Subcutaneous abdominal adipose tissue (tissue), 5 donors: ENCODE measurements around the gene SELENOI.
"Not testable (repeated sequence)": the region's sequence is repeated elsewhere in the genome, so short reads cannot be mapped to it uniquely, and the experiment has no call there.

Source experiments
- H3K27ac ChIP-seq: one replicate; pipeline ENCODE4 v1.7.0; 2013; ENCODE audit warnings: low read depth, mild to moderate bottlenecking, inconsistent platforms, low read length, moderate library complexity
- H3K27me3 ChIP-seq, 5 donors: one replicate each; pipeline ENCODE4 v1.7.0; 2013; ENCODE audit warnings: low read length in 5 of 5, inconsistent platforms in 1 of 5; ENCODE audit not compliant: control insufficient read depth in 5 of 5, insufficient read depth in 4 of 5
- H3K36me3 ChIP-seq, 5 donors: one replicate each; pipeline ENCODE4 v1.7.0; 2013; ENCODE audit warnings: low read length in 5 of 5; ENCODE audit not compliant: control insufficient read depth in 5 of 5, insufficient read depth in 5 of 5
- H3K4me1 ChIP-seq, 5 donors: one replicate each; pipeline ENCODE4 v1.7.0; 2013; ENCODE audit warnings: low read length in 5 of 5, mild to moderate bottlenecking in 3 of 5, moderate library complexity in 1 of 5; ENCODE audit not compliant: control insufficient read depth in 5 of 5, insufficient read depth in 5 of 5
- H3K4me3 ChIP-seq, 5 donors: one replicate each; pipeline ENCODE4 v1.7.0; 2013; ENCODE audit warnings: low read length in 5 of 5, low read depth in 1 of 5
- H3K9ac ChIP-seq, 5 donors: one replicate each; pipeline ENCODE4 v1.7.0; 2013; ENCODE audit warnings: low read length in 5 of 5, mild to moderate bottlenecking in 4 of 5, moderate library complexity in 3 of 5
- H3K9me3 ChIP-seq, 5 donors: one replicate each; pipeline ENCODE4 v1.7.0; 2013; ENCODE audit warnings: low read length in 5 of 5; ENCODE audit not compliant: control insufficient read depth in 5 of 5
- donor health status: healthy.
- donor health status: healthy.
- donor health status: healthy.
- donor health status: healthy.
- donor health status: healthy.

SELENOI gene

DNA sequence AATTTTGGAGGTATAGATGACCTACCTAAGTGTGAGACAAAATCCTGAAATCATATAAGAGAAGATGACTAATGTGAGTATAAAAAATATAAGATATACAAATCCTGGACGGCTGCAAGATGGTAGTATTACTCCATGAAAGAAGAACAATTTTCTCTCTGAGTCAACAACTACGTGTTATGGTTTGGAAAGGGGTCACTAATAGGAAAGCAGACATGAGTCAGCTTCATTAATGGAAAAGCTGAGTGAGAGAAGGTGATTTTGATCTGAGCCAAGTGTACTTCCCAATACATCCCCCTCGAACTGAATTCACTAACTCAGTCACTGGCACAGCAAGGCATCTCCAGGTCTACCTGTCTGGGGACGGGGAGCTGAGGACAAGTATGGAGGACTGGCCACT lies 20.1 kb upstream of the SELENOI start:
- H3K36me3 ChIP-seq: no peaks in the 10 kb centered on the region
- H3K4me1 ChIP-seq: peaks cover 0 to 5% (median 0%) of the 10 kb centered on the region in 5 donors
- no peak overlapping the region for H3K27ac ChIP-seq
- H3K27me3 ChIP-seq: no peaks in the 10 kb centered on the region
- H3K4me3 ChIP-seq: no peak overlapping the region
- no peak overlapping the region for H3K9ac ChIP-seq
- no peaks in the 10 kb centered on the region for H3K9me3 ChIP-seq

DNA sequence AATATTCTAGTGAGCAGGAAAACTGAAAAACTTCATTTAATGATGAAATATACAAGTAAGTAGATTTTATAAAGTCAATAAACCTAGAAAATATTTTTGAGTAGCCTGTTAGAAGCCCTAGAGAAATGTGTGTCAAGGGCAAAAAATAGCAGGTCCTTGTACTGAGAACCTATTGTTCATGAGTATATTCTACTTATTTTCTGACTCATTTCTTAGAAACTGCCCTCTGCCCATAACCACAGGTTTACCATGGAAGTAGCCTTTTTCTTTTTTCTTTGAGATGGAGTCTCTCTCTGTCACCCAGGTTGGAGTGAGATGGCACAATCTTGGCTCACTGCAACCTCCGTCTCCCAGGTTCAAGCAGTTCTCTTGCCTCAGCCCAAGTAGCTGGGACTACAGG lies 19.4 kb upstream of the SELENOI start:
- peaks cover 0 to 5% (median 0%) of the 10 kb centered on the region in 5 donors for H3K4me1 ChIP-seq
- no peak overlapping the region for H3K4me3 ChIP-seq
- H3K27ac ChIP-seq: no peak overlapping the region
- H3K36me3 ChIP-seq: no peaks in the 10 kb centered on the region
- no peaks in the 10 kb centered on the region for H3K9me3 ChIP-seq
- no peaks in the 10 kb centered on the region for H3K27me3 ChIP-seq
- H3K9ac ChIP-seq: no peak overlapping the region

DNA sequence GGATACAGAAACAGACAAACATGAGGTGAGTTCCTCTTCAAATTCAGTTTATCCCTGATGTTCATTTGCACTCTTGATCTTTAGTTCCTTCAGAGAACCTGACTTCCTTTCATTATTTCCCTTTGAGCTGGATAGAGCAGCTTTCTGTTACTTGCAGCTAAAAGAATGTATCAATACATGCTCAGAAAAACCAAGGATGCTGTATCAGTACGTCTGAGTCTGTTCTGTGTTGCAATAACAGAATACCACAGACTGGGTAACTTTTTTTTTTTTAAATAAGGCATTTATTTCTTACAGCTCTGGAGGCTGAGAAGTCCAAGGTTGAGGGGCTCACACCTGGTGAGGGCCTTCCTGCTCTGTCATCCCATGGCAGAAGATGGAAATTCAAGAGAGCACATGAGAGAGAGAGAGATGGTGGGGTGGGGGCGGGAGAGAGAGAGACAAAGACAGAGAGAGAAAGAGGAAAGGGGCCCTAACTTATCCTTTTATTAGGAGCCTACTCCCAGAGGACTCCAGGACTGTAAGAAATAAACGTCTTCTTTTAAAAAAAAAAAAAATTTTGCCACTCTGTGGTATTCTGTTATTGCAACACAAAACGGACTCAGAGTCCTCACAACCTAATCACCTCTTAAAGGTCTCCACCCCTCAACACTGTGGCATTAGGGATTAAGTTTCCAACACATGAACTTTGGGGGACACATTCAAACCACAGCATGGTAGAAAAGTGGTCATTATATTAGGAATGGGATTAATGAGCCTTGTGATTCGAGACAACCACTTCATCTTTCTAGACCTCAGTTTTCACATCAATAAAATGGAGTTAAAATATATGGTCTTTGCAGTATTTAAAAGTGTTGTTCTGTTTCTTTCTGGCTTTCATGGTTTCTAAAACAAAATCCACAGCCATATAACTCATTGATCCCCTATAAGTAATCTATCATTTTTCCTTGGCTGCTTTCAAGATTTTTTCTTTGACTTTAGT lies 18.4 kb upstream of the SELENOI start:
- Histone ChIP-seq H3K4me3 (no peak overlapping the region), H3K9ac (no peak overlapping the region), H3K36me3 (no peaks in the 10 kb centered on the region), H3K27me3 (no peaks in the 10 kb centered on the region), H3K4me1 (peaks cover 0 to 5% (median 0%) of the 10 kb centered on the region in 5 donors), H3K27ac (no peak overlapping the region), H3K9me3 (no peaks in the 10 kb centered on the region)

DNA sequence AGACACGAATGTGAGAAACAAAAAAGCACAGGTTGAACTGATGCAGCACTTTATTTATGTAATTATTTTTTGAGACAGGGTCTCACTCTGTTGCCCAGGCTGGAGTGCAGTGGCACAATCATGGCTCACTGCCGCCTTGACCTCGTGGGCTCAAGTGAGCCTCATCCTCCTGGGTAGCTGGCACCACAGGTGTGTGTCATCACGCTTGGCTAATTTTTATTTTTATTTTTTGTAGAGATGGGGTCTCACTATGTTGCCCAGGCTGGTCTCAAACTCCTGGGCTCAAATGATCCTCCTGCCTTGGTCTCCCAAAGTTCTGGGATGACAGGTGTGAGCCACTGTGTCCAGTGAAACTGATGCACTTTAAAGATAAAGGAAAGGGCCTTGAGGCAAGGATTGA lies 16.9 kb upstream of the SELENOI start:
- H3K4me3 ChIP-seq, H3K27ac ChIP-seq, H3K27me3 ChIP-seq, H3K9ac ChIP-seq, H3K9me3 ChIP-seq, H3K4me1 ChIP-seq, H3K36me3 ChIP-seq: not testable (repeated sequence)

GRCh38 chr2:26330114-26330549 lies 15.8 kb upstream of the SELENOI start:
- Histone ChIP-seq H3K4me1 (peaks cover 0 to 5% (median 0%) of the 10 kb centered on the region in 5 donors), H3K27me3 (no peaks in the 10 kb centered on the region), H3K9ac (no peak overlapping the region), H3K4me3 (no peak overlapping the region), H3K27ac (no peak overlapping the region), H3K36me3 (no peaks in the 10 kb centered on the region), H3K9me3 (no peaks in the 10 kb centered on the region)

GRCh38 chr2:26330604-26331003 lies 15.3 kb upstream of the SELENOI start:
- H3K27ac ChIP-seq: no peak overlapping the region
- H3K27me3 ChIP-seq: no peaks in the 10 kb centered on the region
- no peaks in the 10 kb centered on the region for H3K36me3 ChIP-seq
- peaks cover 0 to 5% (median 0%) of the 10 kb centered on the region in 5 donors for H3K4me1 ChIP-seq
- H3K9ac ChIP-seq: no peak overlapping the region
- H3K9me3 ChIP-seq: no peaks in the 10 kb centered on the region
- no peak overlapping the region for H3K4me3 ChIP-seq

GRCh38 chr2:26331321-26331720 lies 14.6 kb upstream of the SELENOI start:
- not testable (repeated sequence) for H3K9ac ChIP-seq, H3K36me3 ChIP-seq, H3K27ac ChIP-seq, H3K4me3 ChIP-seq, H3K27me3 ChIP-seq, H3K4me1 ChIP-seq, H3K9me3 ChIP-seq

GRCh38 chr2:26333293-26333692 lies 12.7 kb upstream of the SELENOI start:
- no peaks in the 10 kb centered on the region for H3K9me3 ChIP-seq
- H3K27me3 ChIP-seq: no peaks in the 10 kb centered on the region
- no peaks in the 10 kb centered on the region for H3K36me3 ChIP-seq
- no peak overlapping the region for H3K27ac ChIP-seq
- H3K4me1 ChIP-seq: peaks cover 0 to 5% (median 0%) of the 10 kb centered on the region in 5 donors
- no peak overlapping the region for H3K4me3 ChIP-seq
- no peak overlapping the region for H3K9ac ChIP-seq

DNA sequence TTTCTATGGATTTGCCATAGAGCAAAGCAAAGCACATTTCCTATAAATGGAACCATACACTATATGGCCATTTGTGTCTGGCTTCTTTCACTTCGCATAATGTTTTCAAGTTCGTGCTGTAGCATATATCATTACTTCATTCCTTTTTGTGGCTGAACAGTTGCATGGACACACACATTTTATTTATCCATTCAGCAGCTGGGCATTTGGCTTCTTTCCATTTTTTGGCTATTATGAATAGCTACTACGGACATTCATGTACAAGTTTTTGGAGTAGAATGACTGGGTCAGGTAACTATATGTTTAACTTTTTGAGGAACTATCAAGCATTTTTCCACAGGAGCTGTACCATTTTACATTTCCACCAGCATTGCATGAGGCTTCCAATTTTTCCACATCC lies 10.7 kb upstream of the SELENOI start:
- no peak overlapping the region for H3K9ac ChIP-seq
- no peaks in the 10 kb centered on the region for H3K36me3 ChIP-seq
- H3K4me1 ChIP-seq: peaks cover 0 to 3% (median 0%) of the 10 kb centered on the region in 5 donors
- no peaks in the 10 kb centered on the region for H3K27me3 ChIP-seq
- H3K27ac ChIP-seq: no peak overlapping the region
- no peaks in the 10 kb centered on the region for H3K9me3 ChIP-seq
- no peak overlapping the region for H3K4me3 ChIP-seq

DNA sequence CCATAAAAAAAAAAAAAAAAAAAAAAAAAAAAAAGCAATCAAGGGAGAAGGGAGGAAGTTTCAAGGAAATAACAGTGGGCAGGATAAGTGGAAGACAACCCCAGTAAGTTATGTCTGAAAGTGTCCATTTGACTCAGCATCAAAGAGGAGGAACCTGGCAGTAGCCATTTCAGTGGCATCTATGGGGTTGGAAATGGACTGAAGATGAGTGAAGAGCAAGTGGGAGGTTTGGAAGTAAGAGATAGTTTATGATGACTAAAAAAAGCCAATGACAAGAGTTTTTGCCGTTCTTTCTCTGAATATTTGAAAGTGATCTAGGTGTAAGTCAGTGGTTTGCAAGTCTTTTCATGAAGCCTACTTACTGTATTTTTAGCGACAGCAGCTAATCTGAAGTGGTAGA lies 9.2 kb upstream of the SELENOI start:
- no peaks in the 10 kb centered on the region for H3K27me3 ChIP-seq
- H3K9me3 ChIP-seq: no peaks in the 10 kb centered on the region
- H3K36me3 ChIP-seq: no peaks in the 10 kb centered on the region
- no peak overlapping the region for H3K27ac ChIP-seq
- H3K4me1 ChIP-seq: no peaks in the 10 kb centered on the region
- H3K4me3 ChIP-seq: no peak overlapping the region
- H3K9ac ChIP-seq: no peak overlapping the region
